LNCAP (cell line): ENCODE data around the gene COL6A3.

ENCODE experiments used
- CTCF ChIP-seq: fragments of 450-650 bp; IDR thresholded peaks from 2 replicates; pipeline ENCODE4 v1.5.1; 2017; ENCODE audit warnings: mild to moderate bottlenecking

Gene COL6A3

GRCh38 chr2:237314681-237315080, 99.3 kb downstream of the COL6A3 start:
- TF ChIP-seq CTCF = no peak

GRCh38 chr2:237314198-237314597, 99.8 kb downstream of the COL6A3 start:
- TF ChIP-seq CTCF = no peak

- TF ChIP-seq CTCF = no peak
Measured at GRCh38 chr2:237312021-237312755, 101.8 kb downstream of the COL6A3 start.

- no peak for TF ChIP-seq CTCF
Measured at GRCh38 chr2:237310515-237311114, 103.3 kb downstream of the COL6A3 start.

GRCh38 chr2:237309416-237309815, 104.5 kb downstream of the COL6A3 start:
- TF ChIP-seq CTCF = no peak

- no peak for TF ChIP-seq CTCF
Measured at GRCh38 chr2:237309011-237309410, 105.0 kb downstream of the COL6A3 start.

- TF ChIP-seq CTCF = no peak
Measured at GRCh38 chr2:237307474-237307873, 106.5 kb downstream of the COL6A3 start.
